GM15510 (cell line): Measurements from ENCODE around the gene WWTR1.

ENCODE experiments used
- POLR2A ChIP-seq: IDR thresholded peaks from 3 replicates; pipeline ENCODE4 v1.6.1; 2011; ENCODE audit warnings: borderline replicate concordance; ENCODE audit not compliant: insufficient read length; ENCODE audit errors: extremely low read depth

The WWTR1 gene

GRCh38 chr3:149590691-149591441 is 67.0 kb downstream of the WWTR1 start:
- TF ChIP-seq POLR2A = no peak

GRCh38 chr3:149589332-149589731 is 68.5 kb downstream of the WWTR1 start:
- no peak for TF ChIP-seq POLR2A

GRCh38 chr3:149588909-149589308 is 68.9 kb downstream of the WWTR1 start:
- no peak for TF ChIP-seq POLR2A

- TF ChIP-seq POLR2A = no peak
These were observed 70.4 kb downstream of the WWTR1 start for GRCh38 chr3:149587383-149587782.

GRCh38 chr3:149586871-149587270 is 71.0 kb downstream of the WWTR1 start:
- no peak for TF ChIP-seq POLR2A

GRCh38 chr3:149585401-149585726 is 72.5 kb downstream of the WWTR1 start:
- no peak for TF ChIP-seq POLR2A

- TF ChIP-seq POLR2A = no peak
These were observed 73.7 kb downstream of the WWTR1 start for GRCh38 chr3:149583921-149584635.

- TF ChIP-seq POLR2A = no peak
These were observed 75.4 kb downstream of the WWTR1 start for GRCh38 chr3:149582395-149582794.

GRCh38 chr3:149581681-149582370 is 76.0 kb downstream of the WWTR1 start:
- no peak for TF ChIP-seq POLR2A

GRCh38 chr3:149581248-149581647 is 76.6 kb downstream of the WWTR1 start:
- no peak for TF ChIP-seq POLR2A

- TF ChIP-seq POLR2A = no peak
These were observed 77.8 kb downstream of the WWTR1 start for GRCh38 chr3:149579838-149580542.

GRCh38 chr3:149579161-149579560 is 78.7 kb downstream of the WWTR1 start:
- no peak for TF ChIP-seq POLR2A

GRCh38 chr3:149577801-149578200 is 80.0 kb downstream of the WWTR1 start:
- no peak for TF ChIP-seq POLR2A

- TF ChIP-seq POLR2A = no peak
These were observed 81.8 kb downstream of the WWTR1 start for GRCh38 chr3:149575961-149576564.
